NCI-H69 (cell line): Measurements from ENCODE around the gene TEK.
A peak's percentile ranks its signal among the peaks of the same experiment; 100 is the strongest.
"Not testable (repeated sequence)": the region's sequence is repeated elsewhere in the genome, so short reads cannot be mapped to it uniquely, and the experiment has no call there.

Experiments
- DNase-seq: peaks from one replicate; lab custom pipeline; 2025; lab: John Stamatoyannopoulos, UW

Gene TEK

DNA sequence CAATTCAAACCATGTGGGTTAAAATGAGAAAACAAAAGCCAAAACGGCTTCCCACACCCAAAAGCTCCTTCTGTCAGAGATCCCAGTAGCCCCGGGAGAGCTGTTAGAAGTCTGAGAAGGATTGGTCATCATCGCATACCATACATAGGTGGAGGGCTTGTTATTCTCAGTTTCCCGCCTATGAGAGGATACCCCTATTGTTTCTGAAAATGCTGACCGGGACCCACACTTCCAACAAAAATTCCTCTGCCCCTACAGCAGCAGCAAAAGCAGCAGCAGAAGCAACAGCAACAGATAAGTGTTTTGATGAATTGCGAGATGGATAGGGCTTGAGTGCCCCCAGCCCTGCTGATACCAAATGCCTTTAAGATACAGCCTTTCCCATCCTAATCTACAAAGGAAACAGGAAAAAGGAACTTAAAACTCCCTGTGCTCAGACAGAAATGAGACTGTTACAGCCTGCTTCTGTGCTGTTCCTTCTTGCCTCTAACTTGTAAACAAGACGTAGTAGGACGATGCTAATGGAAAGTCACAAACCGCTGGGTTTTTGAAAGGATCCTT lies at the start of gene TEK:
Gene TEK, plus strand, starts transcription at position 245 of the 561 bp plus-strand sequence. CDS start 366 bp downstream, outside the sequence.
- DNase-seq, result no peak

DNA sequence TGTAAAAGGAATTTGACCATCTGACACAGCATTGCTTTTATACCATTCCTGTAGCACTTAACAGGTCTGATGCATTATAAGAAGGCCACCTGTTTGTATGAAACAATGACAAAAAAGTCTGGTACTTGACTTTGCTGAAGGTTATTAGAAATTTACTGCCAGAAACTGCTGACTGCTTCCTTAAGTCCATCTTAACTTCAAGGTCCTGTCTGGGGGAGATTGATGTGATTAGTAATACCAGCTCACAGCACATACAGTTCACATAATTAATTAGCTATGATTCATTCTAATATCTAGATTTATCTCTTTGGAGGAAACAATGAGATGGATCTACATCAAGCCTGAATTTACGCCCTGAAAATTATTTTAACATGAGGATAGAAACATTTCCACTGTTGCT lies 49.6 kb upstream of the TEK start:
- DNase-seq, result no peak

DNA sequence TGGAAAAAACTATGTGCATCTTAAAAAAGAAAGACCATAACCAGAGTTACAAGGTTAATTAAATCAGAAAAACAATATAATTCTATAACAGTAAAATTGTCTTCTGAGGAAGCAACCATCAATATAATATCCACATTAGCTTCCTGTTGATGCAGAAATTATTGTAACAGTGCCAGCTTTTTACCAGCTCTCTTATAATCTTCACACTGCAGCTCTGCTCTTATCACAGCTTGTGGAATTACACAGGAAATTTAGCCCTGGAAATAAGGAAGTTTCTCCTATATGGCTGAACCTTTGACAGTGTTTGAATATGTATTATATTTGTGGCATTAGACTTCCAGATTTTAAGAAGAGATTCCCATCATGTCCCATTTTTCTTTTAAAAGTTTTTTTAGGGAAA lies 49.1 kb upstream of the TEK start:
- no peak for DNase-seq

DNA sequence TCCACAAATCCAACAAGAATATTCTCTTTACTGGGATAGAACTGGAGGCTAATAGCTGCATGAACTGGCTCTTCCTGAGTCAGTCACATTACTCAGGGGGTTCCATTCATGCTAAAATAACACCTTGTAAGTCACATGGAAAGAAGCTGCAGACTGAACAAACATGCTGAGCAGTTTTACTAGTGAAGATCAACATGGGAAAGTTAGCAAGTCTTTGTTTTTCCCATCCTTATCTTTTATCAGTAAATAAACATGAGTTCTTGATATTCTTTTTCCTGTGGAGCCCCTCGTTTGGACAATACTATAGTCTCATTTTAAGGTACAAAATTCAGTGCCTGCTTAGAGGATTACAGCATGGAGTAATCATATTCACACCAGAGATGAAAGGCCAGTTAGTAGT lies 43.7 kb upstream of the TEK start:
- peak; percentile 30 for DNase-seq

DNA sequence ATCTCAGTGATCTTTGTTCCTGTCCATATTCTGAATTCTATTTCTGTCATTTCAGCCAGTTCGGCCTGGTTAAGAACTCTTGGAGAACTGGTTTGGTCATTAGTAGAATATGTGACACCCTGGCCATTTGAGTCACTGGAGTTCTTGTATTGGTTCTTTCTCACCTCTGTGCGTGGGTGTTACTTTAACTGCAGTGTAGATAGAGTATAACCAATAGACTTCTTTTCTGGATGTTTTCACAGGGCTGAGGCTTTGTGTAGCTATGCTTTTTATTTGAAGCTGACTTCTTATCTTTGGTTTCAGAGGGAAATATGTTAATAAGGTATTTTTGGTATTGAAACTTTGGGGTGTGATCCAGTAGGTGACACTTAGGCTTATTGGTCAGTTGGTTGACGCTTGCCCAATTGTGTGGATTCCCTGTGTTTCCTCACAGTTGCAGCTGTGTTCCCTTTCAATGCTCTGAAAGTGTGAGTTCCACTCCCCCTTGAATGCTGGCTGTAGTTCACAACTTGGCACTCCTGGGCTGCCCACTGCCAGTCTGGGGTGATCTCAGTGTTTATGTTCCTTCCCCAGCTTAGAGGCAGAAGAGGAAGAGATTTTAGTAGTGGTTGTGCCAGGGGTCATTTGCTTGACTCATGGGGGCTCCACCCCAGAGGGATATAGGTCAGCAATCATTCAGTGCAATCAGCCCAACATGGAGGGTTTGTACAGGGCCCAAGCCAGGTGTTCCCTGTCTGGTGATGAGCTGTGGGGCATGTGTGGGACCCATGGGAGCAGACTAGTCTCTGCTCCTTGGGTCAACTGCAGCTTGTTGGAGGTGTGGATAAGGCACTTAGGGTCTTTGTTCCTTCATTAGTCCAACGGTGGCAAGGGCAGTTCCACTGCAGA lies 34.9 kb upstream of the TEK start:
- DNase-seq, result no peak

DNA sequence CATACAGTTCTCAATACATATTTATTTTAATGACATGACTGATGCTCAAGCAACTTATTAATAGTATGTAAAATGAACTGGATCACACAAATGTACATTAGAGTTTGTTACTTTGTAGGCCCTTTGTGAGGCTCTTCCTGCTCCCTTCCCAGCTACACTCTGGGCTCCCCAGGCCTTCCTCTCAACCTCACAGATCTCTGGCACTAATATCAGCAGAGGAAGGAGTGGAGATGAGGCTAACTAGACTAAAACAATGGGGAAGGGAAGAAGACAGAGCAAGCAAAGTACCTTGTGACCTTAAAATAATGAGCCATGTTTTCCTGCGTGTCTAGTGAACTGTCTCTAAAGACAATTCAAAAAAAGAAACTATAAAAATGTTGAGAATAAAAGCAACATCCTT lies 30.3 kb upstream of the TEK start:
- no peak for DNase-seq

DNA sequence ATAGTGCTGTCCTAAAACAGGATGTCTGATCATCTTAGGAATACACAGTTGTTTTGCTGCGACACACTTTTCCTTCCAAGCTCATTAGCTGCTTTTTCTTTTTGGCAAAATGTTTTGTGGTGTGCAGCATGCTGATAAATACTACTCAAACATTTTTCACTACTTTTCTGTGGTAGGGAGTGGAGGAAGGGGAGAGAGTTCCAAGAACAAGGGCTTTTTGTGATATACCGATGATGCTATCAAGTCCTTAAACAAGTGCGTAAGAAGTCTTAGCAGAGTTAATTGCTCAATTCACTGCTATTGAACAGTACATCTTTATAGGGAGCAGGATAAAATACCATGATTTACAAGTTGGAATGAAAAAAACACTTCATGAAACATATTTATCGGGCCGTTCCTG lies 23.6 kb upstream of the TEK start:
- DNase-seq, result no peak

DNA sequence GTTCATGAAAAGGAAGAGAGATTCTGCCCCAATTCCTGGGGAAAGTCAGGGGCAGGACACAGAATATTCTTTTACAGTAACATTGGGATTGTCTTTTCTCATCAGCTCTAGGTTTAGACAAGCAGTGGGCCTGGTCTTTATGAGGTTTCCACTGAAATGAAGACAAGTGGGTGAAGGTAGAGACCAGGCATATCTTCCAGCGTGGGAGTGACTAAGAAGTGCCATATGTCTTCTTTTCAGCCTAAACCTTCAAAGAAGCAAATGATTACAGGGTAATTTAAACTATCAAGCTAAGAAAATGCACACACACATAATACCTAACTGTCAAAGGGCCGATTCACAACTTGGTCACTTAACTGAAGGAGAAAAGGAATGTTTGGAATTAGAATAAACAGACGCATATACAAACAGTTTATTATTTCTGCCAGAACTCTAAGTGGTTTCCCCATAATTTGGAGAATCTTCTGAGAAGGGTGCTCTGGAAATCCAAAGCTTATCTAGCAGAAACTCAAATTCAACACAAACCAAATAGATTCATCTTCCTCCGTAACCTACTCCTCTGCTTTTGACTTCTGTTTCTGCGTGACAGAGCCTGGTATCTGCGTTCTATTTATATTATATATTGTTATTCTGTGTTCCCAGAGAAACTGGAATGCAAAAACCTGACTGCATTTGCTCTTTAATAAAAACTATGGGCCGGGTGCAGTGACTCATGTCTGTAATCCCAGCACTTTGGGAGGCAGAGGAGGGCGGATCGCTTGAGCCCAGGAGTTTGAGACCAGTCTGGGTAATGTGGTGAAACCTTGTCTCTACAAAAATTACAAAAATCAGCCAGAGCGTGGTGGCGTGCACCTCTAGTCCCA lies 22.0 kb upstream of the TEK start:
- DNase-seq, result peak; percentile 9

DNA sequence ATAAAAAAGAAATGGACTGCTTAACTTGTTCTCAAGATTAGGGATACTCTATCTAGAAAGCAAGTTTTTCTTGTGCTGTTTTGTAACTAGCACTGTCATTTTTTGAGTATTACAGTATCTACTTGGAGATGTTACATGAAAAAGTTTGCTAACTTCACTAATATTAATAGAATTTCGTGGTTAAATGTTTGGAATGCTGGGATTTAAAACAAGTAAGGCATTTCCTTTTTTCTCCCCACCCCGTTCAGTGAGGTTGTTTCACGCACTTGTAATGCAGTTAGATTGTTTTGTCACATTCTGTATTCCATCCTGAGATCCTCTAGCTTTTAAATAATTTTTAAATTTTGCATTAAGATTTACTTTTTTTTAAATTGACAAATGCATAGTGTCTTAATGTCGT lies 20.0 kb upstream of the TEK start:
- no peak for DNase-seq

DNA sequence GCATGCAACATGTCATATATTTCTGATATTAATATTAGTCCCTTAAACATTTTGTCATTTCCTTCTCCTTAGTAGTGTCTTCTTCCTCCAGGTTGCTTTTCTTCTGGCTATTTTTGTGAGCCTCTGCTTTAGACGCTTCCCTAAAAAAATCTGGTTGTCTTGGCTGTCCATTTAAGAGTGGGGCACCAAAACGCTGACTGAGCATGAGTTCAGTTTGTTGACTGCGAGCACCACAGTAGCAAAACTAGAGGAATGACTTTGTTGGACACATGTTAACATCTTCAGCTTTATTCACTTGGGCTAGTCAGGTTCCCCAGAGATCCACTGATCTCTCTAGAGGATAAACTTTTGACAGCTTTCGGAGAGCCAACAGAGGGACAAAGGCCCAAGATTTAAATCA lies 19.3 kb upstream of the TEK start:
- no peak for DNase-seq

DNA sequence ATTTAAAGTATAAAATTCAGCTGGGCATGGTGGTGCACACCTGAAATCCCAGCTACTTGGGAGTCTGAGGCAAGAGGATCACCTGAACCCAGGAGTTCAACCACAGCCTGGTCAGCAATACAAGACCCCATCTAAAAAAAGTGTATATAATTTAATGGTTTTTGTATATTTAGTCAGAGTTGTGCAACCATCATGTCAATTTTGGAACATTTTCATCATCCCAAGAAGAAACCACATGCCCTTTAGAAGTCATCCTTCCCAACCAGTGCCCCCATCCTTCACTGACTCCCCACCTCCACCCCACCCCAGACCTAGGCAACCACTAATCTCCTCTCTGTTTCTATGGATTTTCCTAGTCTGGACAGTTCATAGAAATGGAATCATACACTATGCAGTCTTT lies 18.8 kb upstream of the TEK start:
- DNase-seq, result no peak

DNA sequence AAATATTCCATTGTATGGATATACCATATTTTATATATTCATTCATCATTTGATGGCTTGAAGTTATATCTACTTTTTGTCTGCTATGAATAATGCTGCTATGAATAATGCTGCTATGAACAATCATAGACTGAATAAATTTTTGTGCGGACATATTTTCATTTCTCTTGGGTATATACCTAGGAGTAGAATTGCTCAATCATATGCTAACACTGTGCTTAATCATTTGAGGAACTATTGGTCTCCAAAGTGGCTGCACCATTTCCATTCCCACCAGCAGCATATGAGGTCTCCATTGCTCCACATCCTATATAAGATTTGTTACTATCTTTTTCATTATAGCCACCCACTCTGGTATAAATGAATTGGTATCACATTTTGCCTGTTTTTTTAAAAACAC lies 18.3 kb upstream of the TEK start:
- no peak for DNase-seq

DNA sequence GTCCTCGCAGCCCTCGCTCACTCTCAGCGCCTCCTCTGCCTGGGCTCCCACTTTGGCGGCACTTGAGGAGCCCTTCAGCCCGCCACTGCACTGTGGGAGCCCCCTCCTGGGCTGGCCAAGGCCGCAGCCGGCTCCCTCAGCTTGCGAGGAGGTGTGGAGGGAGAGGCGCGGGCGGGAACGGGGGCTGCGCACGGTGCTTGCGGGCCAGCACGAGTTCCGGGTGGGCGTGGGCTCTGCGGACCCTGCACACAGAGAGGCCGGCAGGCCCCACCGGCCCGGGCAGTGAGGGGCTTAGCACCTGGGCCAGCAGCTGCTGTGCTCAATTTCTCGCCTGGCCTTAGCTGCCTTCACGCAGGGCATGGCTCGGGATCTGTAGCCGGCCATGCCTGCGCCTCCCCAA lies 16.5 kb upstream of the TEK start:
- DNase-seq, result not testable (repeated sequence)

DNA sequence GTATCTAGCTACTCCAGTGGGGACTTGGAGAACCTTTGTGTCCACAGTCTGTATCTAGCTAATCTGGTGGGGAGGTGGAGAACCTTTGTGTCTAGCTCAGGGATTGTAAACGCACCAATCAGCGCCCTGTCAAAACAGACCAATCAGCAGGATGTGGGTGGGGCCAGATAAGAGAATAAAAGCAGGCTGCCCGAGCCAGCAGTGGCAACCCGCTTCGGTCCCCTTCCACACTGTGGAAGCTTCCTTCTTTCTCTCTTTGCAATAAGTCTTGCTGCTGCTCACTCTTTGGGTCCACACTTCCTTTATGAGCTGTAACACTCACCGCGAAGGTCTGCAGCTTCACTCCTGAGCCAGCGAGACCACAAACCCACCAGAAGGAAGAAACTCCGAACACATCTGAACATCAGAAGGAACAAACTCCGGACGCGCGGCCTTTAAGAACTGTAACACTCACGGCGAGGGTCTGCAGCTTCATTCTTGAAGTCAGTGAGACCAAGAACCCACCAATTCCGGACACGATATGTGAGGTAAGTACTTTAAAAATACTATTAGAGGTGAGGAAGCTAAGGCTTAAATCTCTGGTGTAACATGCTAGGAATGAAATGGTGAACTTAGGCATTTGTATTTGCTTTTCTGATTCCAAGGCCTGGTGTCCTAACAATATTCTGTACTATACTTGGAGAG lies 15.5 kb upstream of the TEK start:
- DNase-seq, result not testable (repeated sequence)

DNA sequence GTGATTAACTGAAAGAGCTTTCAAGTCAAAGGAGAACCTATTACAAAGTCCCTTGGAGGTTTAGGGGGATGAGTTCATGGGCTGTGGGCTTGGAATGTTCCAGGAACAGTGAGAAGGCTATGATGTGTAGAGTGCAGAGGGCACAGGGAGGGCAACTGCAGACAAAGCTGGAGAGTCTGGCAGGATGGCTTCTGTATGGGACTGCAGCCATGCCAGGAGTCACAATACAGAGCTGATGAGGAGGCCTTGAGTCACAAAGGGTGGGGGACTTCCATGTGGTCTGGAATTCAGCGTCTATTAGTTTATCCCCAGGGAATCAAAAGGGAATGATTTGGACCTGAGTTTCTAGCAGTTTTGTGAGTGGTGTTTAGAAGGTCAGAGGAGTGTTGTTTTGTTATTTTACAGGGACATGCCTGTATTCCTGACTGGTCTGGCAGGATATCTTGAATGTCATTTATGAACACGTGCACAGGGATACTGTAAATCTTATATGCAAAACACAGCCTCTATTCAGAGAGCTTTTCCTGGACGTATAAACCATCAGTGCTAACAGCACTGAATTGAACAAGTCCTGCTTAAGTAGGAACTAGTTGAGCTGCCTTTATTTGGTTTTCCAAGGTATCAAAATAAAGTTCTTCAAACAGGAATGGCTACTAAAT lies 14.3 kb upstream of the TEK start:
- no peak for DNase-seq

DNA sequence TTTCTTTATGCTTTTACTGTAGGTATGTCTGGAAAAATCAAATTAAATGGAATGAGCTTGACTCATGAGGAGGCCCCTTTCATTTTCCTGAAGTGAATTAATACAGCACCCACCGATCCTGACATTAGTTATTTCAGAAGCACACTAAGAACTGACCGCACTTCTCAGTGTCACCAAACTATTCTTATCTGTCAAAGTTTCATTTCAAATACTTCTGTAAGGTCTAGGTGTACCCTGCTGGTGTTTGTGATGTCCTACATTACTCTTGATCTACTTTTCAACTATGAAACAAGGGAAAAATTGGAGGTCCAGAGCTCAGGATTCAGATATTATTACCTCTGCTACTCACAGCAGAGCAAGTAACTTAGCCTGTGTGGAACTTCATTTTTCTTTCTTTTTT lies 1.8 kb upstream of the TEK start:
- no peak for DNase-seq

DNA sequence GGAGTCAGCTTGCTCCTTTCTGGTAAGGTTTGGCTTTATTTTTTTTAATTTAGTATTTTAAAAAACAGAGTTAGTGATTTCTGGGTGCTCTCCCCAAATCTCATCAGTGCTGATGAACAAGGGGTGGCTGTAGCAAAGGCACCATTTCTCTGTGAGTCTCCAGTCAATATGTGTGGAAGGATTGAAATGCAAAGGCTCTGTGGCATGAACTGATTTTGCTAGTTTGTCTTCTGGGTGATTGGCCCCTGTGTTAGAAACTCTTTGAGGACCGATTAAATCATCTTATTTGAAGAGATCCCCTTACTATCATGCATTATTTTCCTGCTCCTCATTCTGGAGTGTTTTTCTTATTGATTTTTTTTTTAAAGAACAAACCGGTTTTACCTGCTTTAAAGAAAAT lies 596 bp downstream of the TEK start:
- DNase-seq, result no peak

DNA sequence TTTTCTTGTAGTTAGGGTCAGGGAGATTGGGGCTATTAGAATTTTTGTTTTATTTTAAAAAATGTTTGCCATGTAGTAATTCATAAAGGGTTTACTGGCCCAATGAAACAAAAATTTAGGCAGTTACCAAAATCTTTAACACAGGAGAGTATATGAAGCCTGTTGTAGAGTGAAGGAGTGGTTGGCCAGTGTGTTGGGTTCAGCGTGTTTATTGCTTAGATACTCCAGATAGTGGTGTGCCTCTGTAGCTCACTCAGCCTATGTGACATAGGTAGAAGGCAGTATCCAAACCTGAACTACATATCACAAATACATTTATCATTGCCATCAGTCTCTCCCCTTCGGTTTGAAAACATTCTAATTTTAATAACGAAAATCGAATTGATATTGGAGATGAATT lies 1.2 kb downstream of the TEK start:
- no peak for DNase-seq

DNA sequence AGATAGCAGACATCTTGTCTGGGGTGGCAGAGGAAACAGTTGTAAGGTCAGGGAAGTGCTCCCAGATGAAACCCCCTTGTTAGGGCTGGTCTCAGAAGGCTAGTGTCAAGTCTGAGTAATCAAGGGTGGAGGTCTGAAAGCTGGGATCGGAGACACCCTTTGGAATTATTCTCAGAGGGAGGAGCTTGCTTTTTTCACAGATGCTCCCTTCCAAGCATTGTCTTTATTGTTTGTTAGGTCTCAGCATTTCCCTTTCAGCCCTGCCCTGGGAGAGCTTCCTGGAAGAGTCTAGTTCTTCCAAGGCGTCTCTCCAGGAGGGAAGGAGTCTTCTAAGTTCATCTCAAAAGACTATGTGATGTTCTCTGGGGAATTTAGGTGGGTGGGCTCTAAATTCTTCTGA lies 3.2 kb downstream of the TEK start:
- no peak for DNase-seq

DNA sequence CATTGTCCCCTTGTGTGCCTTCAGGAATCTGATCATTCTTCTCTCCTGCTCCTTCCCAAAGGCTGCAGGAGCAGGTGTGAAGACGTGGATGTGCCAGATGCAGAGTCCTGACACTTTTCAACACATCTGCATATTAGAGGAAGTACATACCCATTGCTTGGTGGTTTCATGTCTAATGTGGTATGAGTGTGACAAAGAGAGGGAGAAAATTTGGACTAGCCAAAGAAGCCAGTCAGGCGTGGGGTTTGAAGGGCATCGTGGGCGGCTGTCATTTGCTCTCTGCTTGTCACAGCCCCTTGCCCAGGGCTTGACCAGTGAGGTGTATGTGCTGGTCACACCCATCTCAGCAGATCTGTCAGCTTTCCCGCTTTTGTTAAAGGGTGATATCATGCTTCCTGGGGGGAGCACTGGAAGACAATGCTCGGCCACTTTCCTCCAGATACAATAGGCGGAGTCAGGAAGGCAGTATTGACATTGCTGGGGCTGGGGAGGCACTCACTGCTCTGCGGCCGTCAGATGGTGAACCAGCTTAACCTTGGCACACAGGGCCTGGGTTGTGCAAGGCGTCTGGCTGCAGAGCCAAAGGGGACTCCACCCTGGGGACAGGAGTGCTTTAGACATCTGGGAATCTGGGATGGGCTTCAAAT lies 8.6 kb downstream of the TEK start:
- DNase-seq, result peak; percentile 94

DNA sequence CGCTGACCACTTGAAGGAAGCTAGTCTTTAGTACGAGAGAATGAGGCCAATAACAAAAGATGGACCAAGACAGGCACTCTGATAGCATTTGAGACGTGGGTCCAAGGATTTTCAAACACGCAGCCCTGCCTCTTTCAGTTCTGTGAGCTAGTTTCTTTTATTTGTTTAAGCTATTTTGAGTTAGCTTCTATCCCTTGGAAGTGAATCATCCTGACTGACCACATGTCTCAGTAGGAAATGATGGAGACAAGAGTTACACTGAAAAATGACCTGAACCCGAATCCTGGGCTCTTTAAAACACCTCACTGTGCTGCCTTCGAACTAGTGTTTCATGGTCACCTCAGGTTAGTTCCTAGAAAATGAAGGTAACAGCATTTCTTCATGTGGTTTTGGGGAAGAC lies 9.9 kb downstream of the TEK start:
- no peak for DNase-seq
